Limb (tissue), 2 donors: ENCODE results near the gene ACSS3.

ENCODE experiments used
- DNase-seq, 2 donors: peaks; one replicate each; pipeline ENCODE4 v3.0.0-alpha.2; 2016; ENCODE audit errors: extremely low spot score in 2 of 2

ACSS3 gene

GRCh38 chr12:81294325-81295190 lies 216.7 kb downstream of the ACSS3 start:
- no peak for DNase-seq

DNA sequence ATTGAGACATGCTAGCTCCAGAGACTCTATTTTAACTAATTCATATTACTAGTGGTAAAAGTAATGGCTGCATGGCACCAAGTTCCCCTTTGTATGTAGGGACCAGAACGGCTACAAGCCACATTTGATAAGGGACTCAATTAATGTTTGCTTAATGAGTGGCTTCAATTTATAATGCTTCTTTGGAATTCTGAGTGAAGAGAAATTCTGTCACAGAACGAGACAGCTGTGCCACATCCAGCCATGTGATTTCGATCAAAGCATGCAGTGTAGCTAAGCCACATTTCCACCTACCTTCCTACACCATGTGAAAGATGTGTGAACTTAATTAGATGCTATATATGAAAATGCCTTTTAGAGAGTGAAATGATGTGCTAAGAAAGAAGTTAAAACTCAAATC lies 217.4 kb downstream of the ACSS3 start:
- no peak for DNase-seq

- no peak for DNase-seq
These were observed 218.9 kb downstream of the ACSS3 start for GRCh38 chr12:81296556-81297305.

GRCh38 chr12:81297601-81298000 lies 219.7 kb downstream of the ACSS3 start:
- no peak for DNase-seq

DNA sequence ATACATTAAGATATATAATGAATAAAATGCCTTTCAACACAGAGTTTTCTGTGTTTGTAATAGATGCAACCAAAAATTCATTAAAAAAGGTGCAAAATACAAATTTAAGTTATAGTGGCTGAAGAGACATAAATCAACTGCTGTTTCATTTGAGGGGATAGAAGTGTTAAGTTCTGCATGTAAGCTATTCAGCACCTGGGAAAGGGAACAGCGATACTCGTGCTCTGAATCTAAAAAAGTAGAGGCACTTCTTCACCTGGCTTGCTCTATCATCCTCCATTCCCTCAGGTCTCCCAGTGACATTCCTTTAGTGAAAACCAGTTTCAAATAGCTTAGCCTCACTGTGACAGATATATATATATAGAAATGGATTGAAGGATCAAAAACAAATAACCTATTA lies 222.6 kb downstream of the ACSS3 start:
- no peak for DNase-seq

DNA sequence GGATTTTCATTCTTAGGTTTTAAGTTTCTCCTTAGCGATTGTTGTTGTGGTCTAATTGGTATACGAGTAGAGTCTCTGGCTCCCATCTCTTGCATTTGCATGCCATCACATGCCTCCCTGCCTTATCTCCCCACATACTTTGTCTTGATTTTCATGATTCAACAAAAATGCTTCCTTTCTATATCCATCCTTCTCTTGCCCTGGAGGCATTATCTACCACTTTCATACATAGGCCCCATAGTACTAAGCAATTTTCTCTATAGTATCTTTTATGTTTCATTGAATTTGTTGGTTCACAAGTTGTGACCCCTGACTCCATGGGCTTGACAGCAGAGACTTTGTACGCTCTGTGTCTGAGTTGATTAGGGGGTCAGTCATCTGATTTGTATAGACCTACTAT lies 226.1 kb downstream of the ACSS3 start:
- no peak for DNase-seq
